RWPE1 (cell line): ENCODE data around the gene MAN1A1.

Experiments used
- CTCF ChIA-PET: fragments of 350-600 bp; sonication (Branson Sonifier 250); formaldehyde crosslinking; extraction: SDS; loops from one replicate; lab custom pipeline; 2021; lab: Yijun Ruan, JAX
- POLR2A ChIA-PET: fragments of 400-600 bp; formaldehyde crosslinking; extraction: SDS; loops from one replicate; lab custom pipeline; 2020; ENCODE audit warnings: antibody characterized with exemption; ENCODE audit not compliant: low non-redundant PET; lab: Yijun Ruan, JAX
- DNase-seq: peaks from one replicate; pipeline ENCODE4 v3.0.0; 2012; ENCODE audit warnings: low spot score
- H3K27ac ChIP-seq: fragments of 450-650 bp; 2 replicates; pipeline ENCODE4 v1.5.1; 2017
- TF ChIP-seq, protein P1 (sequence below): fragments of 450-650 bp; conservative IDR thresholded peaks from 2 replicates; pipeline ENCODE4 v1.5.1; 2017; ENCODE audit warnings: low read depth, mild to moderate bottlenecking

Gene MAN1A1

DNA sequence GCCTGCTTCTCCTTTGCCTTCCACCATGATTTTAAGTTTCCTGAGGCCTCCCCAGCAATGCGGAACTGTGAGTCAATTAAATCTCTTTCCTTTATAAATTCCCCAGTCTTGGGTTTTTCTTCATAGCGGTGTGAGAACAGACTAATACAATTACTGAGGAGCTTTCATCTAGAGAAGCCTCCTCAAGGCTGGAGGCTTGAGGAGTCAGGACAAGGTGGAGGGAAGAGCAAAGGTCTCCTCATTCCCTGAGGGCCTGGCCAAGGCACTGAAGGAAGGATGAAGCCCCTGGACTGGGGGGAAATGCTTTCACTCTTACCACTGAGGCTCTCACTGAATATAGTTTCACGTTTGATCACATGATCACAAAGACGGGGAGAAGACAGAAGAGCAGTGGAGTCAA lies 118.2 kb downstream of the MAN1A1 start:
- TF ChIP-seq, protein P1, sequence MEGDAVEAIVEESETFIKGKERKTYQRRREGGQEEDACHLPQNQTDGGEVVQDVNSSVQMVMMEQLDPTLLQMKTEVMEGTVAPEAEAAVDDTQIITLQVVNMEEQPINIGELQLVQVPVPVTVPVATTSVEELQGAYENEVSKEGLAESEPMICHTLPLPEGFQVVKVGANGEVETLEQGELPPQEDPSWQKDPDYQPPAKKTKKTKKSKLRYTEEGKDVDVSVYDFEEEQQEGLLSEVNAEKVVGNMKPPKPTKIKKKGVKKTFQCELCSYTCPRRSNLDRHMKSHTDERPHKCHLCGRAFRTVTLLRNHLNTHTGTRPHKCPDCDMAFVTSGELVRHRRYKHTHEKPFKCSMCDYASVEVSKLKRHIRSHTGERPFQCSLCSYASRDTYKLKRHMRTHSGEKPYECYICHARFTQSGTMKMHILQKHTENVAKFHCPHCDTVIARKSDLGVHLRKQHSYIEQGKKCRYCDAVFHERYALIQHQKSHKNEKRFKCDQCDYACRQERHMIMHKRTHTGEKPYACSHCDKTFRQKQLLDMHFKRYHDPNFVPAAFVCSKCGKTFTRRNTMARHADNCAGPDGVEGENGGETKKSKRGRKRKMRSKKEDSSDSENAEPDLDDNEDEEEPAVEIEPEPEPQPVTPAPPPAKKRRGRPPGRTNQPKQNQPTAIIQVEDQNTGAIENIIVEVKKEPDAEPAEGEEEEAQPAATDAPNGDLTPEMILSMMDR: no peak
- H3K27ac ChIP-seq: no peak overlapping the region
- ChIA-PET POLR2A (no interaction called here), CTCF (no interaction called here)
- no peak for DNase-seq

GRCh38 chr6:119230160-119230559 lies 119.4 kb downstream of the MAN1A1 start:
- DNase-seq: no peak
- no peak overlapping the region for H3K27ac ChIP-seq
- ChIA-PET POLR2A (interaction anchor here (0.5 kb wide), 1 partner anchor 1872 kb away, joined by 3 read pairs; no protein-coding TSS in a partner anchor), CTCF (interaction anchor here (1.0 kb wide), 1 partner anchor 12 kb away, joined by 3 read pairs; no protein-coding TSS in a partner anchor)
- TF ChIP-seq, protein P1: no peak

DNA sequence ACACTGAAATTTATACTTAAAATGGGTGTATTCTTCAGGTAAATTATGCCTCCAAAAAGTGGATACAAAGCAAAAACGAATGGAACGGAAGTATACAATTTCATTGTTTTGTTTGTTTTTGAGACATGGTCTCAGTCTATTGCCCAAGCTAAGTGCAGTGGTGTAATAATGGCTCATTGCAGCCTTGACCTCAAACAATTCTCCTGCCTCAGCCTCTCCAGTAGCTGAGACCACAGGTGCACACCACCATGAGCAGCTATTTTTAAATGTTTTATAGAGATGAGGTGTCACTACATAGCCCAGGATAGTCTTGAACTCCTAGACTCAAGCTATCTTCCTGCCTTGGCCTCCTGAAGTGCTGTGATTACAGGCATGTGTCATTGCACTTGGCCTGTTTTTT lies 122.2 kb downstream of the MAN1A1 start:
- ChIA-PET CTCF (no interaction called here), POLR2A (no interaction called here)
- DNase-seq: no peak
- TF ChIP-seq, protein P1: no peak
- no peak overlapping the region for H3K27ac ChIP-seq

GRCh38 chr6:119226089-119226488 lies 123.5 kb downstream of the MAN1A1 start:
- ChIA-PET POLR2A (no interaction called here), CTCF (no interaction called here)
- TF ChIP-seq, protein P1: no peak
- H3K27ac ChIP-seq: no peak overlapping the region
- no peak for DNase-seq

DNA sequence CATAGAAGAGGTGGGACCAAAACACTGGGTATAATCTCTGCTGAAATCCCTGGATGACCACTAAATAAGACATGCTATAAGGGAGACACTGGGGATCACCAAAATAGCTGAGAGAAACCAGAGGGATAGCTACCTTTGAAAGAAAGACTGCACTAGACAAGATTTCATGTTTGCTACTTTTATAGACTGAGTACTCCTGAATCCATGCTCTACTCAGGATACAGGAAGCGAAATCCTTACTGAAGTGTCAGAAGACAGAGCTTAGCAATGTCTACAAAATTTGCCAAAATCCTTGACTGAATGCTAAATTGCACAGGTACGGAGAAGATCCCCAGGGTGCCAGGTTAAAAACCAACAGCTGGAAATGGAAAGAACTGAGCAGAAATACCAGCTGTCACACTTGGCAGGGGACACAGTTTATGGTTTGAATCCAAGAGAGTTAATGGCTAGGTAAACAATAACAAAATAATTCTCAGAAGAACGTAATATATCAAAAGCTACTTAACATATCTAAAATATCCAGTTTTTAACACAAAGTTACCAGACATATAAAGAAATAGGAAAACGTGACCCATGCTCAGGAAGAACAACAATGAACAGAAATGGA lies 125.4 kb downstream of the MAN1A1 start:
- POLR2A ChIA-PET: no interaction called here
- no peak overlapping the region for H3K27ac ChIP-seq
- TF ChIP-seq, protein P1: no peak

DNA sequence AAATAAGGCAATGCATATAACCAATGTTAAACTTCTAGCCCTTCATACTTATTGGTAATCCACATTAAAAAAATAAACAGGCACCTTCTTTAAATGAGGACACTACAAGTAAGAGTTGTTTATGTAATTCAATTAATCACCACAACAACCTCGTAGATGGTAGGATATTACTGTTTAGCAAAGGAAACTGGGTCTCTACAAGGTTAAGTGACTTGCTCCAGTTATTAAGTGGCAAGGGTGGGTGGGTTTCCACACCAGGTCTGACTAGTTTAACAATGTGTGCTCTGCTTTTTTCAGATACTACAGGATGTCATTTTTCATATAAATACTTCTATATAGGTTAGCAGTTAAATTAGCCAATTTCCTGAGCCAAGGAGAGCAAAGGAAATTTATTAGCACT lies 129.1 kb downstream of the MAN1A1 start:
- ChIA-PET CTCF (no interaction called here), POLR2A (no interaction called here)
- TF ChIP-seq, protein P1: no peak
- DNase-seq: no peak
- H3K27ac ChIP-seq: no peak overlapping the region

More for the DNA sequence above, 125.4 kb downstream of the MAN1A1 start:
- DNase-seq: no peak
- CTCF ChIA-PET: no interaction called here
